HEK293 (cell line): ENCODE data around the gene ZNF101.

Experiments
- CTCF ChIP-seq: fragments of 450-650 bp; formaldehyde crosslinking; IDR thresholded peaks from 2 replicates; pipeline ENCODE4 v1.5.1; 2016; ENCODE audit warnings: missing biosample characterization, missing genetic modification characterization
- PBX3 ChIP-seq: sonication (generic); formaldehyde crosslinking; IDR thresholded peaks from 2 replicates; pipeline ENCODE4 v1.8.1; 2022; ENCODE audit warnings: mild to moderate bottlenecking, moderate library complexity, missing genetic modification reagents
- REST ChIP-seq: fragments of 450-650 bp; formaldehyde crosslinking; IDR thresholded peaks from 2 replicates; pipeline ENCODE4 v1.5.1; 2016; ENCODE audit warnings: missing biosample characterization, missing genetic modification characterization
- TSHZ1 ChIP-seq: fragments of 450-650 bp; formaldehyde crosslinking; IDR thresholded peaks from 2 replicates; pipeline ENCODE4 v1.5.1; 2016; ENCODE audit warnings: missing biosample characterization, missing genetic modification characterization, borderline replicate concordance
- ZNF184 ChIP-seq: fragments of 450-650 bp; IDR thresholded peaks from 2 replicates; pipeline ENCODE4 v1.5.1; 2018; ENCODE audit warnings: missing biosample characterization, mild to moderate bottlenecking, missing genetic modification characterization
- ZNF274 ChIP-seq, 2 experiments: fragments of 200-500 bp in 1 of 2; fragments of 450-650 bp in 1 of 2; sonication (Bioruptor generic) in 1 of 2; formaldehyde crosslinking in 1 of 2; IDR thresholded peaks; 2 replicates each; pipeline versions ENCODE4 v1.5.1 to v1.6.1; 2014 to 2016; ENCODE audit warnings: borderline replicate concordance in 1 of 2, inconsistent platforms in 1 of 2, low read length in 1 of 2, missing biosample characterization in 1 of 2, missing genetic modification characterization in 1 of 2

GRCh38 chr19:19687090-19687489, 18.5 kb downstream of the ZNF101 start:
- TF ChIP-seq PBX3 (CRISPR knock-in tag), result no peak
- no peak for TF ChIP-seq TSHZ1 (tag by site-specific recombination)
- TF ChIP-seq REST (tag by site-specific recombination), result no peak
- no peak for TF ChIP-seq CTCF
- no peak for TF ChIP-seq ZNF184
- no peak for TF ChIP-seq ZNF274 (IDR thresholded peaks at IDR 0.05; ENCODE audit: low read length)
- no peak for TF ChIP-seq ZNF274 (tag by site-specific recombination; IDR thresholded peaks at IDR 0.05; ENCODE audit: borderline replicate concordance)
